ENCODE data around the gene CYBA.

CYBA gene

DNA sequence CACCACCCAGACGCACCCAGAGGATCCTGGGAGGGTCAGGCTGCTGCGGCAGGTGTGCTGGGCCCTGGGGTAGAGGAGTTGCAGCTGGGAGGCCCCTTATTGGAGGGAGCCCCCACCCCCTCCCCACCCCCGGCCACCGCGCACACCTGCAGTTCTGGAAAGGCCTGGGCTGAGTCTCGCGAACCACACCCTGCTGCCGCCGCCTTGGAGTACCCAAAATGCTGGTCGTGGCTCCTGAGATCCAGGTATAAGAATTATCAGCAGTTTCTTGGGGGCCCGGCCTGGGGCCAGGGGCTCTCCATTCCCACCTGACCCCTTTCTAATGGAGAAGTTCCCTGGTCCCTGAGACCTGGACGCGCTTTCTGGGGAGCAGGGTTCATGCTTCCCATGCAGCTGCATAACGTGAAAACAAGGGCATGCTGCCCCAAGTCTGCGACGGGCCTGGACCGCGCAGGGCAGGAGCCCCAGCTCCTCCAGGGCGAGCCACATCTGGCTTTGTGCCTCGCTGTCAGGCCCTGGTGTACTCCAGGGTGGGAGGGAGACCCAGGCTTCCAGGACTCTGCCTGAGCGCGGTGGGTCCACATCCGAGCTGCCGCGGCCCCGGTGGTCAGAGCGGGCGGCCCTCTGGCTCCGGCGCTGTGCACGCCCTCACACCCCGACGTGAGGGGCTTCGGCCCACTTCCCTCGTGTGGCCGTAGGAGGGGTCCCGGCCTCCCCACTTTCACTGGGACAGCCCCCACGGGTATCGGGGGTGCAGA lies 42.7 kb upstream of the CYBA start:
- TF ChIP-seq CTCF (IDR thresholded peaks at IDR 0.05; ENCODE audit: insufficient read depth, low read length, poor library complexity, severe bottlenecking): no peak

DNA sequence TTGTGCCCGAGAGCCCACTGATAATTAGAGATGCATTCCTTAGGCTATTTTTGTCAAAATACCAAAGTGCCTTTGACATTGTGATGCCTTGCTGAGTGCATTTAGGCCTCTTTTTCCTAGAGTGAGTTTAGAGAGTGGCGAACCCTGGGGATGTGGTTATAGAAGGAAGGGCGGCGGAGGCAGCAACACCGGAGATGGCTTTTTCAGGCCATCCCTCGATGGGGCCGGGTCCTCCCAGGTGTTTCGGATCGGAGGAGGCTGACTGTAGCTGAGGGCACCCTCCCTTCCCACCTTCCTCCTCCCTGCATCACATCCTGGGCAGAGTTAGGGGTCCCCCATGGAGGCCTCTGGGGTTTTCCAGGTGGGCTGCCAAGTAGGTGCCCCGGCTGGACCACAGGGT lies 42.0 kb upstream of the CYBA start:
- DNase-seq (ENCODE audit: extremely low read depth, insufficient read length): no peak
- H3K27me3 ChIP-seq (replicated peaks; ENCODE audit: control insufficient read depth, insufficient read depth, low read length): peaks cover 1% of the 10 kb centered on the region; the same call in 1 of the 2 replicates
- H3K4me3 ChIP-seq (replicated peaks; ENCODE audit: low read depth, low read length): no peak overlapping the region
- TF ChIP-seq CTCF (IDR thresholded peaks at IDR 0.05; ENCODE audit: insufficient read depth, low read length, poor library complexity, severe bottlenecking): no peak
- peaks cover 4% of the 10 kb centered on the region for H3K36me3 ChIP-seq (ENCODE audit: control insufficient read depth, insufficient read depth, low read length)

More for the DNA sequence above, 42.7 kb upstream of the CYBA start:
- no peak for DNase-seq (ENCODE audit: extremely low read depth, insufficient read length)
- H3K4me3 ChIP-seq (replicated peaks; ENCODE audit: low read depth, low read length): no peak overlapping the region
- H3K36me3 ChIP-seq (ENCODE audit: control insufficient read depth, insufficient read depth, low read length): peaks cover 9% of the 10 kb centered on the region
- no peaks in the 10 kb centered on the region for H3K27me3 ChIP-seq (replicated peaks; ENCODE audit: control insufficient read depth, insufficient read depth, low read length)

- peaks cover 1% of the 10 kb centered on the region; the same call in 1 of the 2 replicates for H3K27me3 ChIP-seq (replicated peaks; ENCODE audit: control insufficient read depth, insufficient read depth, low read length)
- no peak for DNase-seq (ENCODE audit: extremely low read depth, insufficient read length)
- no peak overlapping the region for H3K4me3 ChIP-seq (replicated peaks; ENCODE audit: low read depth, low read length)
- H3K36me3 ChIP-seq (ENCODE audit: control insufficient read depth, insufficient read depth, low read length): peaks cover under 1% of the 10 kb centered on the region; the same call in 1 of the 2 replicates
- no peak for TF ChIP-seq CTCF (IDR thresholded peaks at IDR 0.05; ENCODE audit: insufficient read depth, low read length, poor library complexity, severe bottlenecking)
These were observed 41.2 kb upstream of the CYBA start for GRCh38 chr16:88691924-88692560.

- DNase-seq (ENCODE audit: extremely low read depth, insufficient read length): no peak
- peaks cover 1% of the 10 kb centered on the region; the same call in 1 of the 2 replicates for H3K27me3 ChIP-seq (replicated peaks; ENCODE audit: control insufficient read depth, insufficient read depth, low read length)
- H3K36me3 ChIP-seq (ENCODE audit: control insufficient read depth, insufficient read depth, low read length): no peaks in the 10 kb centered on the region
- no peak overlapping the region for H3K4me3 ChIP-seq (replicated peaks; ENCODE audit: low read depth, low read length)
- no peak for TF ChIP-seq CTCF (IDR thresholded peaks at IDR 0.05; ENCODE audit: insufficient read depth, low read length, poor library complexity, severe bottlenecking)
These were observed 40.4 kb upstream of the CYBA start for GRCh38 chr16:88691129-88691813.

DNA sequence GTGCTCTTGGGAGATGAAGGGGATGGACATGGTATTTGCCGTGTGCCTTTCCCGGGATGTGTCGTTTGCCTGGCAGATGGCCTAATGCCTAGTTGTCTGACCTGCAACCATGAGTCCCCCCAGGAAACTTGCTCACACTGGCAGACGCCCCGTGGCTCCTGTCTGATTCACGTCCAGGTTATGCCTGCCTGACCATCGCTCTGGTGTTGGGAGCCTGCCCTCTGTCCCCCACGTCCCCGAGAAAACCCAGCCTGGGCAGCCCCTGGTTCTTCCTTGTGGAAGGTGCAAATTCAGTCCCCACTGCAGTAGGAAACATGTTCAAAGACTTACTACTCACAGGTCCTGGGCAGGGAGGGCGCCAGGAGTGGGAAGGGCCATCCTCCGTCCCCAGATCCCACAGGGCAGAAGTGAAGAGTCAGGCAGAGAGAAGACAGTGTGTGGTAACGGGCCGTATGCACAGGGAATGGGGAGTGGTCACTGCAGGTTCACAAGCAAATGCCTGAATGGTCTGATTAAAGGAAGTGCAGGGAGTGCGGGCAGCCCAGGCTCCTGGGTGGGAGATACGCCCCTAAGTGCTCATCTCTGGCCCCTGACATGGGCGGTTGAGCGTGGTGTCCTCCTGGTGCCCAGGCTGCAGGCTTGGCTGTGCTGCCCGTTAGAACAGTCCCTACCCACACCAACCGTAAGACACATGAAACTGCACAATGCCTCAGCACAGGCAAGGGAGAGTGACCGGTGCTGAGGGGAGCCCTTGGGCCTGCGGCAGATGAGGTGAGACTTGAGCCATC lies 39.7 kb upstream of the CYBA start:
- Histone ChIP-seq H3K27me3 (replicated peaks; ENCODE audit: control insufficient read depth, insufficient read depth, low read length) (peaks cover 1% of the 10 kb centered on the region; the same call in 1 of the 2 replicates), H3K4me3 (replicated peaks; ENCODE audit: low read depth, low read length) (no peak overlapping the region), H3K36me3 (ENCODE audit: control insufficient read depth, insufficient read depth, low read length) (no peaks in the 10 kb centered on the region)
- TF ChIP-seq CTCF (IDR thresholded peaks at IDR 0.05; ENCODE audit: insufficient read depth, low read length, poor library complexity, severe bottlenecking): no peak
- DNase-seq (ENCODE audit: extremely low read depth, insufficient read length): no peak
